Lower lobe of right lung (tissue), 2 donors: ENCODE results near the gene C1S. TPM values are rescaled to one million over a fixed set of nuclear protein-coding genes. Genes with fewer than 3 reads are reported as not detected.
"Not testable (repeated sequence)": the region's sequence is repeated elsewhere in the genome, so short reads cannot be mapped to it uniquely, and the experiment has no call there.

Experiments used
- ATAC-seq, 2 donors: fragments of 200-7000 bp; cut with Tn5 transposase; one replicate each; pipeline ENCODE4 v1.9.1; 2020 to 2022; ENCODE audit warnings: mild to moderate bottlenecking in 2 of 2, moderate library complexity in 2 of 2
- DNase-seq: peaks from one replicate; pipeline ENCODE4 v3.0.0-alpha.2; 2020
- H3K27ac ChIP-seq: fragments of 200-600 bp; one replicate; pipeline ENCODE4 v1.8.0; 2022
- H3K27me3 ChIP-seq: fragments of 200-600 bp; one replicate; pipeline ENCODE4 v1.8.0; 2022; ENCODE audit warnings: low read depth
- H3K36me3 ChIP-seq: fragments of 200-600 bp; one replicate; pipeline ENCODE4 v1.8.0; 2022; ENCODE audit warnings: mild to moderate bottlenecking
- H3K4me1 ChIP-seq: fragments of 200-600 bp; one replicate; pipeline ENCODE4 v1.8.0; 2022
- H3K4me3 ChIP-seq: fragments of 200-600 bp; one replicate; pipeline ENCODE4 v1.8.0; 2022; ENCODE audit warnings: mild to moderate bottlenecking
- H3K9me3 ChIP-seq: fragments of 200-600 bp; one replicate; pipeline ENCODE4 v1.8.0; 2022
- intact Hi-C: fragments of 100-400 bp; cut with DNase I; formaldehyde crosslinking; loops from one replicate; pipeline ENCODE4 v1.11.0; 2022
- total RNA-seq: library from RNA; stranded (reverse); fragmentation: NEBNext Ultra II Directional; extraction: Animal tissue kit (Norgen Biotek cat#: 25700); gene quantifications from one replicate; pipeline ENCODE4 v1.2.1, GENCODE V29; 2021
- TF ChIP-seq, protein P1 (sequence below): fragments of 200-600 bp; IDR thresholded peaks from one replicate; pipeline ENCODE4 v1.8.0; 2022; ENCODE audit warnings: antibody characterized with exemption, mild to moderate bottlenecking
- donor health status: DM: no; HTN: yes; CAD: no; lungs with severe emphysema.

Gene C1S
- total RNA-seq, 1 donor from 2014 or later = 280 TPM

DNA sequence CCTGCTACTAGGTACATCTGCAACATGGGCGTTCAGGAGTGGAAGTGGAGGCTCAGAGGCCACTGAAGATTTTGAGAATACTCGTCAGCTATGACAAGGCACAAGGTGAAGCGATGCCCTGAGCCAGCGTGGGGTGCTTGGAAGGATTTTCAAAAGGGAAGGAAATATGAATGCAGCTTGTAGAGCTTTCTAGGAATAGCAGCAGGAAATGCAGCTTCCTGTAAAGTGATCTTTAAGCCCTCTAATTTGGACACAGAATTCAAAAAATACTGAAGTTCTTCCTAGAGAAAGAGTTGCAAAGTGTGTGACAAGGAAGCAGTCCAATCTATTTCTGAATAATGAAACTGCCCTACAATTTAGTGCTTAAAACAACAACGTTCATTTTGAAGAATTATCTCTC is 13.2 kb upstream of the C1S start:
- Histone ChIP-seq H3K4me3 (no peak overlapping the region), H3K9me3 (no peaks in the 10 kb centered on the region), H3K27me3 (no peaks in the 10 kb centered on the region), H3K27ac (no peak overlapping the region), H3K36me3 (no peaks in the 10 kb centered on the region), H3K4me1 (peaks cover 4% of the 10 kb centered on the region)
- ATAC-seq (no peak), DNase-seq (no peak)
- intact Hi-C loops = no loop called here
- TF ChIP-seq, protein P1, sequence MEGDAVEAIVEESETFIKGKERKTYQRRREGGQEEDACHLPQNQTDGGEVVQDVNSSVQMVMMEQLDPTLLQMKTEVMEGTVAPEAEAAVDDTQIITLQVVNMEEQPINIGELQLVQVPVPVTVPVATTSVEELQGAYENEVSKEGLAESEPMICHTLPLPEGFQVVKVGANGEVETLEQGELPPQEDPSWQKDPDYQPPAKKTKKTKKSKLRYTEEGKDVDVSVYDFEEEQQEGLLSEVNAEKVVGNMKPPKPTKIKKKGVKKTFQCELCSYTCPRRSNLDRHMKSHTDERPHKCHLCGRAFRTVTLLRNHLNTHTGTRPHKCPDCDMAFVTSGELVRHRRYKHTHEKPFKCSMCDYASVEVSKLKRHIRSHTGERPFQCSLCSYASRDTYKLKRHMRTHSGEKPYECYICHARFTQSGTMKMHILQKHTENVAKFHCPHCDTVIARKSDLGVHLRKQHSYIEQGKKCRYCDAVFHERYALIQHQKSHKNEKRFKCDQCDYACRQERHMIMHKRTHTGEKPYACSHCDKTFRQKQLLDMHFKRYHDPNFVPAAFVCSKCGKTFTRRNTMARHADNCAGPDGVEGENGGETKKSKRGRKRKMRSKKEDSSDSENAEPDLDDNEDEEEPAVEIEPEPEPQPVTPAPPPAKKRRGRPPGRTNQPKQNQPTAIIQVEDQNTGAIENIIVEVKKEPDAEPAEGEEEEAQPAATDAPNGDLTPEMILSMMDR = no peak

DNA sequence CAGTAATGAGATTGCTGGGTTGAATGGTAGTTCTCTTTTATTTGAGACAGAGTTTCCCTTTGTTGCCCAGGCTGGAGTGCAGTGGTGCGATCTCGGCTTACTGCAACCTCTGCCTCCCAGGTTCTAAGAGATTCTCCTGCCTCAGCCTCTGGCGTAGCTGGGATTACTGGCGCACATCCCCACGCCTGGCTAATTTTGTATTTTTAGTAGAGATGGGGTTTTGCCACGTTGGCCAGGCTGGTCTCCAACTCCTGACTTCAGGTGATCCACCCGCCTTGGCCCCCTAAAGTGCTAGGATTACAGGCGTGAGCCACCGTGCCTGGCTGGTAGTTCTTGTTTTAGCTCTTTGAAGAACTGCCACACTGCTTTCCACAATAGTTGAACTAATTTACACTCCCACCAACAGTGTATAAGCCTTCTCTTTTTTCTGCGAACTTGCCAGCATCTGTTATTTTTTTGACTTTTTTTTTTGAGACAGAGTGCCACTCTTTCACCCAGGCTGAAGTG is 11.0 kb upstream of the C1S start:
- H3K4me3 ChIP-seq, ATAC-seq, H3K36me3 ChIP-seq, H3K9me3 ChIP-seq, intact Hi-C loops, H3K27ac ChIP-seq, DNase-seq, H3K27me3 ChIP-seq, H3K4me1 ChIP-seq: not testable (repeated sequence)

DNA sequence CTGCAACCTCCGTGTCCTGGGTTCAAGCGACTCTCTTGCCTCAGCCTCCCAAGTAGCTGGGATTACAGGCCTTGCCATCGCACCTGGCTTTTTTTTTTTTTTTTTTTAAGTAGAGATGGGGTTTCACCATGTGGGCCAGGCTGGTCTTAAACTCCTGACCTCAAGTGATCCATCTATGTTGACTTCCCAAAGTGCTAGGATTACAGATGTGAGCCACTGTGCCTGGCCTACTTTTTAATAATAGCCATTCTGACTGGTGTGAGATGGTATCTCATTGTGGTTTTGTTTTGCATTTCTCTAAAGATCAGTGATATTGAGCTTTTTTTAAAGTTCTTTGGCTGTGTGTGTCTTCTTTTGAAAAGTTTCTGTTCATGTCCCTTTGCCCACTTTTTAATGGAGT is 10.5 kb upstream of the C1S start:
- H3K9me3 ChIP-seq, intact Hi-C loops, ATAC-seq, H3K4me1 ChIP-seq, DNase-seq, H3K4me3 ChIP-seq, H3K27me3 ChIP-seq, H3K27ac ChIP-seq, H3K36me3 ChIP-seq: not testable (repeated sequence)

DNA sequence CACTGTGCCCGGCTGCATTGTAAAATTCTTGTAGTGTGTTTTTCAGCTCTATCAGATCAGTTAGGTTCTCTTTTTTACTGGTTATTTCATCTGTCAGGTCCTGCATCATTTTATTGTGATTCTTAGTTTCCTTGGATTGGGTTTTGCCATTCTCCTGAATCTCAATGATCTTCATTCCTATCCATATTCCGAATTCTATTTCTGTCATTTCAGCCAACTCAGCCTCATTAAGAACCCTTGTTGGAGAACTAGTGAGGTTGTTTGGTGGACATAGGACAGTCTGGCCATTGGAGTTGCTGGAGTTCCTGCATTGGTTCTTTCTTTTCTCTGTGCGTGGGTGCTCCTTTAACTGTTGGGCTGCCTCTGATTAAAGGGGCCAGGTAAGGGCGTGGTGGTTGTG is 5.6 kb upstream of the C1S start:
- ATAC-seq (no peak), DNase-seq (no peak)
- Histone ChIP-seq H3K9me3 (no peaks in the 10 kb centered on the region), H3K27ac (no peak overlapping the region), H3K36me3 (no peaks in the 10 kb centered on the region), H3K4me3 (no peak overlapping the region), H3K27me3 (no peaks in the 10 kb centered on the region), H3K4me1 (peaks cover 13% of the 10 kb centered on the region)
- TF ChIP-seq, protein P1 = no peak
- intact Hi-C loops = no loop called here

DNA sequence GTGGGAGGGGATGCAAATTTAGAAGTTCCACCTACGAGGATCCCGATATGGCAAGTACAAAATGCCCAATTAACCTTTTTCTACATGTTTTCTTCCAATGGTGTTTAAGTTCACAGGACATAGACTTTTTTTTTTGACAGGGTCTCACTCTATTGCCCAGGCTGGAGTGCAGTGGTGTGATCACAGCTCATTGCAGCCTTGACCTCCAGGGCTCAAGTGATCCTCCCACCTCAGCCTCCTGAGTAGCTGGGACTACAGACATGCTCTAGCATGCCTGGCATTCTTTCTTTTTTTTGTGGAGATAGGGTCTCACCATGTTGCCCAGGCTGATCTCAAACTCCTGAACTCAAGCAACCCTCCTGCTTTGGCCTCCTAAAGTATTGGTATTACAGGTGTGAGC is 4.8 kb upstream of the C1S start:
- H3K36me3 ChIP-seq, intact Hi-C loops, ATAC-seq, H3K9me3 ChIP-seq, DNase-seq, H3K27me3 ChIP-seq, H3K4me3 ChIP-seq, H3K27ac ChIP-seq: not testable (repeated sequence)
- H3K4me1 ChIP-seq = peaks cover 20% of the 10 kb centered on the region

DNA sequence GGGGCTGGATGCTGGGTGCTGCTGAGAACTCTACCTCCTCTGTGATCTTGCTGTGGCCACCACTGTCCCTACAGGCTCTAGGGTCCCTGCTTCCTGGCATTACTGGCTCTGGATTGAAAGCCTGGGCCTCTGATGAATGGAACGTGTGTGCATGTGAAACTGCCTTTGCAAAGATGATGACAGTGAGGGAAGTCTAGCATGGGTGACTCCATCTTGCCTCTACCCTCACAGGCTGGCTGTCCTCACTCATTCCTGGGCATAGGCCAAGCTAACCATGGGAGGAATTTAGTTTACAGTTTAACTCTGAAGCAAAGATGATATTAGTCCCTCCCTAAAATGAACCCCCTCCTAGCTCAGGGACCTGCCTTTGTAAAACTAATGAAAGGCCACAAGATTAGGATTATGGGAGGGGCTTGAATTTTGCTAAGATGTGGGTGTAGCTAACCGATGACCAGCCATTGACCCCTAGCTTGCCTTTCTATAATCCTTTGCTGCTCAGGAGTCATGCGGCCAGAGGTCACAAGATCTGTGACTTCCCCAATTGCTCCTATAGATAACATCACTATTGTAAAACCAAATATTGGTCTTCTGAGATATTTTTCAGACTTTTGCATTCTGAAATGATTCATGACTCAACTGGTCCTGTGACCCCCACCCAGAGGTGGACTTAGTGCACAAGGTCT is 2.2 kb upstream of the C1S start:
- intact Hi-C loops = no loop called here
- H3K4me3 ChIP-seq = no peak overlapping the region
- no peaks in the 10 kb centered on the region for H3K27me3 ChIP-seq
- no peak overlapping the region for H3K27ac ChIP-seq
- peaks cover 4% of the 10 kb centered on the region for H3K36me3 ChIP-seq
- H3K9me3 ChIP-seq = no peaks in the 10 kb centered on the region
- peaks cover 27% of the 10 kb centered on the region for H3K4me1 ChIP-seq
- peak; percentile 55 for DNase-seq
- TF ChIP-seq, protein P1 = no peak
- ATAC-seq = peak in 1 of 2 donors; percentile 43

DNA sequence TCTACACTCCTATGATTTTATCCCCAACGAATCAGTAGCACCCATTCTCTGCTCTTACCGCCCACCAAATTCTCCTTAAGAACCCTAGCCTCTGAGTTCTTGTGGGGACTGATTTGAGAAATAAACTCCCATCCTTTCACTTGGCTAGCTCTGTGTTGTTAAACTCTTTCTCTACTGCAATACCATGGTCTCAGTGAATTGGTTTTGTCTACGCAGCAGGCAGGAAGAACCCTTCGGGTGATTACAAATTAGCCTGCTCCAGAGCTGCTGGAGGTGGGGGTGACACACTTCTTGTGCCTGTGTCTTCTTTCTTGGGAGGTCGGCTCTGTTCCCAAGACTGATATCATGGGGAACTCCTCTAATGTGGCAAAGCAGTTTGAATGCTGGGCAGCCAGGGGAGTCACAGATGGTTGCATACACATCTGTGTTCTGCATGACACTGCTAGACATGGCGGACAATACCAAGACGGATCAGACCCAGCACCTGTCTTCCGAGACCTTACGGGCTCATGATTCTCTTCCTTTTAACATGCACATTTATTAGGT is 1.6 kb upstream of the C1S start:
- Histone ChIP-seq H3K4me1 (peaks cover 27% of the 10 kb centered on the region), H3K9me3 (no peaks in the 10 kb centered on the region), H3K36me3 (peaks cover 10% of the 10 kb centered on the region), H3K27me3 (no peaks in the 10 kb centered on the region), H3K27ac (no peak overlapping the region), H3K4me3 (no peak overlapping the region)
- TF ChIP-seq, protein P1 = no peak
- DNase-seq (no peak), ATAC-seq (no peak)
- intact Hi-C loops = no loop called here
